NT2/D1 (cell line): ENCODE measurements around the gene EIF3F.

Source experiments
- SUZ12 ChIP-seq: IDR thresholded peaks from 2 replicates; pipeline ENCODE4 v1.6.1; 2011; ENCODE audit not compliant: insufficient read length, insufficient read depth; ENCODE audit errors: extremely low read depth
- YY1 ChIP-seq: IDR thresholded peaks from 2 replicates; pipeline ENCODE4 v1.6.1; 2011; ENCODE audit not compliant: insufficient read length, insufficient read depth

DNA sequence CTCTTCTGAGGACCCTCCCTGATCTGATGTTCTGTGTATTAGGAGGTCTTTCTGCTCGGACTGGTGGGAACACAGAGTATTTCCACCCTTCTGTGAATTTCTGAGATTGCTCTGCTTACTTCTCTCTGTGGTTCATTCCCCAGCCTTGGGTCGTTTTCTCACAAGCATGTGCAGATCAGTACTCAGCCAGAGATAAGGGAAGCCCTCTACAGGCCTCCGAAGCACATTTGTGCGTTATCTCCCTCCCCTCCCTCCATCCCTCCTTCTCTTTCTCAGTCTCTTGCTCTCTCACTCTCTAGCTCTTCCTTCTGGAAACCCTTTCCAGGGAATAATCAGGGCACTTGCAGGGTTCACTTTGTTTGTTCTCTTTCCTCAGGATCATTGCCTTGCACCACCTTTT lies 58.7 kb downstream of the EIF3F start:
- TF ChIP-seq SUZ12 = no peak
- no peak for TF ChIP-seq YY1
